ENCODE measurements around the gene HACL1.
A peak's percentile ranks its signal among the peaks of the same experiment; 100 is the strongest.

Gene HACL1

DNA sequence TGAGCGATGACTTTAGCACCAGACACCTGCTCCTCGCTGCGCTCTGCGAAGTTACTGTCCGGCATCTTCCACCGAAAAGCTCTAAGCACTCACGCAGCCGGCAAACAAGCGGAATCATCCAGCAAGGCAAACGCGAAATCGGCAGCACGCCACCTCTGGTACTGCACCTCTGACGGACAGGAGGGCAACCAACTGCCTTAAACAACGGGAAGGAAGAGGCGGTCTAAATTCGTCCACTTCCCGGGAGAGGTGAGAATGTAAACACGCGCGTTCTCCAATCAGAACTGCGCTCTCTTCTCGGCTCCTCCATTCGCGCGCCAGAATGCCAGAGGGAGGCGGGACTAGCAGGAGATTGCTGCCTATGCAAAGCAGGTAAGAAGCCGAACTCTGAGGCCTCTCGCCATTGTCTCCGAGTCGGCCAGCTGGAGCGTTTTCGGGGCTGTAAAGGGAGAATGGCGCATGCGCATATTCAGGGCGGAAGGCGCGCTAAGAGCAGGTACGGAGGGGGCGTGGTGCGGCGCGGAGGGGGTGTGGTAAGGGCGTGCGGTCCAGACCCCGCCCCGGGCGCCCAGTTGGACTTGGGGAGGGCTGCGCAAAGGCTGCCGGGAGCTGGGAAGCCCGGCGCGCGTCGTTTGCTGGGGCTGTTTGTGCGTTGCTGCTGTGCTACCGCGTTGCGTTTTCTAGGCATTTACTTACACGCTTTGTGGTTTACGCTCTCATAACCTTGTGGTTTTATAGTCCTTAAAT, at the start of gene HACL1, which contains the start of gene BTD:
TSS of gene HACL1 (minus strand) at position 171 of the 747 bp plus-strand sequence. CDS start at position 65, 106 bp downstream.
TSS of gene BTD (plus strand) at position 347 of the 747 bp plus-strand sequence. CDS start 33,695 bp downstream, outside the sequence.
- DNase-seq: no peak

DNA sequence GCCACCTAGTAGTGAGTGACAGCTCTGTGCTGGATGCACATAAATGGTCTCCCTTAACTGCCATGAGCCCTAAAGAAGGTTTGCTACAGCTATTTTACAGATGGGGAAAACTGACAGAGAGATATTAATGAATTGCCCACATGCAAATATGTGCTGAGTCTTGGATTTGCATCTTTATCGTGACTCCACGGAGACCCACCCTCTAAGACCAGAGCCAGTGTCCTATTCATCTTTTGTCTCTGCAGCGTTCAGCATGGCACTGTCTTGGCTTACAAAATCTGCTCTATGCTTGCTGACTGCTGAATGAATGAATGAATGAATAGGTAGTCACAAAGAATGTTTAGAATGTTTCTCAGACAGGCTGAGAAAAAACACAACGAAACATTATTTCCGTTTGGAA, 48.5 kb upstream of the HACL1 start:
- DNase-seq: peak; percentile 92

DNA sequence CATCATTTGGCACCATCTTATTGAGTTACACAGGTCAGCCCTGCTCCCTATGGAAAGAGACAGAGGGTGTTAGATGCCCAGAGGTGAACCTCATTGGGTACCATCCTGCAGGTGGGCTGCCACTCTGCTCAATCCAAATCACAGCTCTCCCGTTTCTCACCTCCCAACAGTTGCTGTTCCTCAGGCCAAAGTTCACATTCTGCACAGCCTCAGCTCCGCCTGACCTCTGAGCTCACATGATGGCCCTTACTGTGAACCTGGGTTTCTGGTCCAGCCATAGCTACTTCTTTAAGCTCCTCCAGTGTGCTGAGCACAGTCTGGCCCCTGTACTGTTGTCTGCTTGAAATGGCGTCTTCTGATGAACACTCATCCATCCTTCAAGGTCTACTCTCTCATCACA, 48.0 kb upstream of the HACL1 start:
- no peak for DNase-seq

DNA sequence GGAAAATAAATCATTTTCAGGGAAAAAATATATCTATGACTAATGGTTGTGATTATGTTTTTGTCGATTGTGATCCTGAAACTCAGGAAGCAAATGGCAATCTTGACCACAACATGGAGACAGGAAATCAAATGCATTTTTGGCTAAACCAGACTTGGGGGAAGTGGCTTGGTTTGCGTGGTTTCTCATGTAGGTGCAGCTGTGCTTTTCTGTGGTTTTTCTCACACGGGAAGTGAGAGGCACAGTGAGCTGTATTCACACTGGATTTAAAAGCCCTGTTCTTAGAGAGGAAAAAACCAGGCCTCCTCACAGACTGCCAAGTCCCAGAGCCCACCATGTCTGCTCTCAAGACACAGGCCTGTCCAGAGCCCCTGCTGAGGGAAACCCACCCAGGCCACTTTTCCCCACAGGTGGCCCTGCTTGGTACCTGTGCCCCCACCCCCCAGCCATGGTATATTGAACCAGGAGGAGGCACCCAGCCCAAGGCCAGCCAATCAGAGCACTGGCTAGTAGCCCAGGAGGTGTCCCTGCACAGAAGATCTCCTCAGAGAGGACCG, 46.3 kb upstream of the HACL1 start:
- no peak for DNase-seq

DNA sequence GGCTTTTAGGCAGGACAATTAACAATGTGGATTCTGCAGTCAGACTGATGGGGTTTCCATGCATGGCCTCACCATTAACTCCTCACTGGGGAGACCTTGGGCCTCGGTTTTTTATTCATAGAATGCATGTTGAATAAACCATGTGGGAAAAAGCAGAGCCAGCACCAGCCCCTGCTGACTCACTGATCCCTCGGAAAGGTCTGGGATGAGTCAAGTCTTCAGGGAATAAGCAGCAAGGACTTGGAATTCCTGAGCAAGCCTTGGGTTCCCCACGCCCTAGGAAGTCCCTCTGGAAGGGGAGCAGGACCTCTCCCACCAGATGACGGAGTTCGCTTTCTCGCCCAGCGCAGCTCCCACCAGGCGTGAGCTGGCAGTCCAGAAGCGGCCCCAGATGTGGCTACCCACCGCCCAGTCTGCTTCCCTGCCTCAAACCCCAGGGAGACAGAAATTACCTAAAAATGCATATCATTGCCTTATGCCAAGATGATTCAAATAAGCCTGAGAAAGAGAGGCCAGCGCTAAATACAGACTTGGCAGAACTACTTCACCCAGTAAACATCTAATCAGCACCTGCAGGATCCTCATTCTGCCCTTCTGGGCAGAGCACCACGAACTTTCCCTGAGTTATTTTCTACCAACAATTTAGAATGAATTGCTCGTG, 45.6 kb upstream of the HACL1 start:
- DNase-seq: no peak

DNA sequence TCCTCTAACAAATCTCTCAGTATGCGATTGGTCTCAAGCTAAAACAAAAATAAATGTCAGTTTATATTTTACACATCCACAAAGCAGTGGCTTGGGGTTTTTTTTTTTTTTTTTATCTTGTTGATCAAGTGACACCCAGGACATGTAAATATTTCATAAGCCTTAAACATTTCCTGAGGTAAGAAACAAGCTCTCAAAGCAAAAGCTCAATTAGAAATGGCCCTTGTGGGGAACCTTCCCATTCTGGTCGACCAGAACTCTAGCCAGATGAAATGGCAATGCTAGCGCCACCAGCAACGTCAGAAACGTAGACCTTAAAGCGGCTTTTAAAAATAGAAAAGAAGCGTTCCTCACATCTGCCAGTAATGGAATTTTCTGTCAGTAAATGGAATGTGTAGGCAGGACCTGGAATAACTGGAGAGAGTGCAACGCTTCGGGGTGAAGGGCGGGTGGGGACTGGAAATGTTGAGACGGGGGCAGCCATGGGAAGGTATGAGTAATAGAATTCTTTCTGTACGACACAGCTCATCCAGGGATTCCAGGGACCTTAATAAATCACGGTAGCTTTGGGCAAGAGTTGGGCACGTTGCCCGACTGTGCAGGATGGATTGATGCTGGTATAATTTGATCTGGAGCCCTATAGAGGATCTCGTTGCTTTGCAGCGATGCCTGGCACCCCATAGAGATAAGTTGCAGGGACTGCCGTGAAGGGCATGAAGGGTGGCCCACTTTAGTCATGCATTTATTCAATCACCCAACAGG, 44.6 kb upstream of the HACL1 start:
- no peak for DNase-seq

DNA sequence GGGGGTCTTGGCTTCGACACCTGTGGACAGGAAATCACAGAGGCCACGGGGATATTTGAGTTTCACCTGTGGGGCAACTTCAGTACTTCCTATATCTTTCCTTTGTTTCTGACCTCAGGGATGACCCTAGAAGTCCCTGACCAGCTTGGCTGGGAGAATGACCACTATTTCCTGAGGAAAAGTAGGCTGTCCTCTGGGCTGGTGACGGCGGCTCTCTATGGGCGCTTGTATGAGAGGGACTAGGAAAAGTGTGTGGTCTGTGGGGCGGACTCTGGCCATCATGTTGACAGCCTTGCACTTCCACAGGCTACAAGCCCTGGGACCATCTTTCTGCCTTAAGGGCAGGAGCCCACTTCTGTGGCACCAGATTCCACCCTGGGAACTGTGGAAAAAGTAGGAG, 43.9 kb upstream of the HACL1 start:
- no peak for DNase-seq

DNA sequence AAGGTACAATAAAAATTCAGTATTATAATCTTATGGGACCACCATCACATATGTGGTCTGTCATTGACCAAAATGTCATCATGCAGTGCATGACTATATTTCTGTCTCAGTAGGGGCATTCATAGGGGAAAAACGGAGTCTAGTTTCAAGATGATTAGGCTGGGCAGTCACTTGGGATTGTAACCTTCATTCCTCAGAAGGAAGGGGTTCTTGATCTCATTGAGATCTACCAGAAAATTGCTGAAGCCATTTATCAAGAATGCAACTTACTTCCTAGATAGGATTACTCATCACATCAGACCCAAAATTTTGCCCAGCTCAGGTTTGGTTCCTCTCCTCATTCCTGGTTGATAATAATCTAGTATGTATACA, 37.5 kb upstream of the HACL1 start:
- no peak for DNase-seq

DNA sequence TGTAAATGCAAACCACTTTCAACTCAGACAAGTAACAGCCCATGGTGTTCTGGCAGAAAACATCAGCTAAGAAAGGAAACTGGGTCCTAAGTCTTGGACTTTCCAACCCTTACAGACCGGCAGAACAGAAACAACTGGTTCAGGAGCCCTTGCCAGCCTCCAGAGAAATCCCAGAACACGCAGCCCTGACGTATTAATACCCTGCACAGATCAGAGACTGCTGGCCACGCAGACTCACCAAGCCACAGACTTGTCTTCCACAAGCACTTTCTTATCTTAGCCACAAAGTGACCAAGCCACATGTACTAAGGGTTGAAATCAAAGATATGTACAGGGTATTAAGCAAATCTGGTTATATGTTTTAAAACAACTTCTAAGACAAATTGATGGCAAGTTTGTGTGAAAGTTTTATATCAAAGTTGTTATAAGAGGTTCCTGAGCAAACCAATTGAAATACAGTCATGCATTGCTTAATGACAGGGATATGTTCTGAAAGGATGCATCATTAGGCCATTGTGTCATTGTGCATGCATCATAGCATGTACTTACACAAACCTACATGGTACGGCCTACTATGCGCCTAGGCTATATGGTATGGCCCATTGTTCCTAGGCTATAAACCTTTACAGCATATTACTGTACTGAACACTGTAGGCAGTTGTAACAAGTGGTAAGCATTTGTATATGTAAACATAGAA, 37.0 kb upstream of the HACL1 start:
- DNase-seq: no peak

DNA sequence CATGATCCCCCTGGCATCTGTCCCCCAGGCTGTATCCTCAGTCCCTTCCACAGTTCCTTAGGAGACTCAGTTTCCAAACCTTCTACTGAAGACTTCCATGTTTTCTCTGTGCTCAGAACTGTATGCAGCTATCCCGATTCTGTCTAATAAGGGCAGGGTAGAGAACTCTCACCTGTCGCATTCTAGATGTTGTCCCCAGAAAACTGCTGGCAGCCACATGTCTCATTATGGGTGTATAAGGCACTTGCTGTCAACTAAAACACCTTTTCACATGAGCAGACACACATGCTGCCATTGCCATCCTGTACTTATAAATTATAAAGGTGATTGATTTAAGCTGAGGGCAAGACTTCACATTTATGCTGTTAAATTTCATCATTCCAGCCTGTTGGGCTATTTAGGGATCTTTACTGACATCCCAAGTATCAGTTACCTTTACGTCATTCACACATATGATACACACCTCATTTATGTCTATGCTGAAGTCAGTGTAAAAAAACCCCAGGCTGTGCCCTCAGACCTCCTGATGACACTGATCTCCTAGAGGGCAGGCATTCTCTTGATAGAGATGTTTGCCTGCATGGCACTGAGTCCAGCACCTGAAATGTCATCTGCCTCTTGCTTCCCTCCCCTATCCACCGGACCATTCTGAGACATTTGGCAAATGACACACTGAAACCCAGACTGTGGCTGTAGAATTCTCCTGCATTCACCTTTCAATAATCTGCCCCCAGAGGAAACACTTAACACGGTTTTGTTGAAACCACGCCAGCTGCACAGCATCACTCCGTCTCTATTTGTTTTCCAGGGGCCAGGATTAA, 36.0 kb upstream of the HACL1 start:
- no peak for DNase-seq

DNA sequence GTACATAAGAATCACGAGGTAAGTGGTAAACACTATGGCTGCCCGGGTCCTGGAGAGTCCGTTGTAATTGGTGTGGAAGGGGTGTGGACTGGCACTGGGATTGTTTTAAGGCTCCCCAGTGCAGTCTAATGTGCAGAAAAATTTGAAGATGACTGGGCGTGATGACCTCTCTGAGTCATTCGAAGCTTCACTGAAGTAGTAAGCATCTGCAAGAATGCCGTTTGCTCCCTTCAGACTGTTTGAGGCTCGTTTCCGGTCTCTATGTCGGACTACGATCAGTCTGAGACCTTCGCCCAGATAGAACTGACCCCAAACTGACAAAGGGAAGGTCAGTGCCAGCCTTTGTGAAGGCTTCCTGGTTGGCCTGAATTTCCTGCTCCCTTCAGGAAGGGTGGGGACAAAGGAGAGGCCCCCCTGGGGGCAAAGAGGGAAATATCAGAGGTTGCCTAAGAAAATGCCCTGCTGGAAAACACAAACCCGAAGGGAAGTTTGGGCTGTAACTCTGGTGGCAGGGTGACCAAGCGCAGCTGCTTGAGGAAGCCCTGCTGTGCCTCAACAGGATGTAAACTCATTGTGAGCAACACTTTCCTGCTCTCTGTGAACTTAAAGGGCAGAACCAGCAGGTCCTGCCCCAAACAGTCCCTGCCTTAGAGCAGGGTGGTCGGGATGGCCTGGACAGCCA, 34.8 kb upstream of the HACL1 start:
- no peak for DNase-seq

DNA sequence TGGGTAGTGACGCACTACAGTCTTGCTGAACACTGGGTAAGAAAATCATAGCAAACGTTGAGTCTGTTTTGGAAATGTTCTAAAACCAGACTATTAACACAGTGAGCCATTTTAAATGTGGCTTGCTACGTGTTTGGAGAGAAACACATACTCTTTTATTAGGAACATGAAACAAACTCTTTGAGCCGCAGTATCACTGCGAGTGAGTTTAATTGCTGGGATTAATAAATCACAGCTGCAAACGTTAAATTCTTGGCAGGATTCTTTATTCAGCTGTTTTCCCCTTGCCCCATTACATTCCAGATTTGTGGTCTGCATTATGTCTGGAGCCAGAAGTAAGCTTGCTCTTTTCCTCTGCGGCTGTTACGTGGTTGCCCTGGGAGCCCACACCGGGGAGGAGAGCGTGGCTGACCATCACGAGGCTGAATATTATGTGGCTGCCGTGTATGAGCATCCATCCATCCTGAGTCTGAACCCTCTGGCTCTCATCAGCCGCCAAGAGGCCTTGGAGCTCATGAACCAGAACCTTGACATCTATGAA, 33.8 kb upstream of the HACL1 start:
- DNase-seq: no peak

DNA sequence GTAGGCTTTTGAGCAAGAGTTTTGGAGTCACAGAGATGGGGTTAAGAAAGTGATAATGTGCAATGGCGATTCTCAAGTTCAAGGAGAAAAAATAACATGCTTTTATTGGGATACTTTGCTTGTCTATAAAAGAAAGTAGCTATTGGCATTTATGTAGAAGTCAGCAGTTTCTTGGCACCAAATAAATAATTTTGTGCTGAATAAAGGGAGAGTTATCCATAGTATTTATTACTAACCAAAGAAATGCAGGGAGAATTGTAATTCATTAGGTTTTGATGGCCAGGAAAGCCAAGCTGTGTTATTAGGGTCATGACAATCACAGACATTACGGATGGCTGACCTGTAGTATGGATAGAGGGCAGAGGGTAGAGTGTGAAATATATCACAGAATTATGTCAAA, 33.3 kb upstream of the HACL1 start:
- DNase-seq: no peak

DNA sequence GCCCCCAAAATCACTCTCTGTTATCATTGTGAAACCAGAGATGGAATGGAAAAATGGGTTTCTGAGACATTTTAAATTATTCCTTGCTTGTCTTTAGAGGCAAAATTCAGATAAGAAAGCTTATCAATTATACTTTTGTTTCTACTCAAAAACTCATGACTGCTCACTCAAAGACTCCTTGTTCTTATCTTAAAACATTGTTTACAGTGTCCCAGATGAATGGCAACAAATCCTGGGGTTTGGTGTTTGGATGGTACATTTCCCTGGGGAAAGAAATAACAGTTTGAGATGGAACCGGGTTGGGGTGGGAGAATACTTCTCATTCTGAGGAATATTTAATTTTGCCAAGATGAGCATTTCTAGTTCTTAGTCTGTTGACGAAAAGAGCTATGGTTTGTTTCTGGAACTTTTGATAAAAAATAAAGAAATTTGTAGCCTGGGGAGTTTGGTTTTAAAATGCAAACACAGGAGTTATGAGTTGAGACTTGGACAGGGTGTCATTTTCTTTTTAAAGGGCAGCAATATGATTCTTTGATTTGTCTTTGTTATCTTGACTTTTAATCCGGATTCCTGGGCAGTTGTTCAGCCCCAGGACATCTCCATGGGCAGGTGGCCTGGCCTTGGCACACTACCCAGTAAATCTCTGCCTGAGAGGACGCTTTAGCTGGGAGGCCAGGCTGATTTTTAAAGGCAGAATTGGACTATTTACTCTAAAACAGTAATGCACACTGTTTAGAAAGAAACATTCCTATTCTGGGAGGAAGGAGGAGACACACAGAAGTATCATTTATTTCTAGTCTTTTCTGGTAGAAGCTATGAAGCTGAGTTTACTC, 32.6 kb upstream of the HACL1 start:
- no peak for DNase-seq

DNA sequence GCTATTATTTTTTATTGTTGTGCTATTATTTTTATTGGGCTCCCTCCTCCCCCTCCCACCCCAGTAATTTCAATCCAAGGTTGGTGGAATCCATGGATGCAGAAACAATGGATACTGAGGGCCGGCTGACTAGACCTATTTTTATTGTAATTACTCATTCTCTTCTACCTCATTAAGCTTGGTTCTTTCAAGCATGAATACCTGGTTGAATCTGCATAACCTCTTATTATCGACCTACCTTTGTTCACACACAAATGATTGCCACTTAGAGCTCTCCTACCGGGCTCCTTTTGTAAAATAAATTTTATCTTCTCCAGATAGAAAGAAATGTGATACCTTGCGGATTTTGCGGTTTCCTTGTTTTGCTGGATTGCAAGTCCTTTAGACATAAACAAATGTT, 31.8 kb upstream of the HACL1 start:
- peak; percentile 17 for DNase-seq

DNA sequence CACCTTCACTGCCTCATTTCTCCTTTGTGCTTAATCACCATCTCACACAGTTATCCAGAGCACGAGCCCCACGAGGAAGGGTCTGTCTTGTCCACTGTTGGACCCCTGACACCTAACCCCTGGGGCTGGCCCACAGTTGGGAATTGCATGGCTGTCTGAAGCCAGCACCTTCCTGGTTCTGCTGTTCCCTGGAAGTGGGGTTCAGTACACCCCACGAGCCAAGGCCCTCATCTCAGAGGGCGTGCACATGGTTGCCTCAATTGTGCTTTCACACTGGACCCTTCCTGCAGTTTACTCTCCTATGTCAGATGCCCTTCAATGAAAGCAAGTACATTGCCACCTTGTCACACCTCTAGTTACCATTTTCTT, 30.8 kb upstream of the HACL1 start:
- DNase-seq: no peak

DNA sequence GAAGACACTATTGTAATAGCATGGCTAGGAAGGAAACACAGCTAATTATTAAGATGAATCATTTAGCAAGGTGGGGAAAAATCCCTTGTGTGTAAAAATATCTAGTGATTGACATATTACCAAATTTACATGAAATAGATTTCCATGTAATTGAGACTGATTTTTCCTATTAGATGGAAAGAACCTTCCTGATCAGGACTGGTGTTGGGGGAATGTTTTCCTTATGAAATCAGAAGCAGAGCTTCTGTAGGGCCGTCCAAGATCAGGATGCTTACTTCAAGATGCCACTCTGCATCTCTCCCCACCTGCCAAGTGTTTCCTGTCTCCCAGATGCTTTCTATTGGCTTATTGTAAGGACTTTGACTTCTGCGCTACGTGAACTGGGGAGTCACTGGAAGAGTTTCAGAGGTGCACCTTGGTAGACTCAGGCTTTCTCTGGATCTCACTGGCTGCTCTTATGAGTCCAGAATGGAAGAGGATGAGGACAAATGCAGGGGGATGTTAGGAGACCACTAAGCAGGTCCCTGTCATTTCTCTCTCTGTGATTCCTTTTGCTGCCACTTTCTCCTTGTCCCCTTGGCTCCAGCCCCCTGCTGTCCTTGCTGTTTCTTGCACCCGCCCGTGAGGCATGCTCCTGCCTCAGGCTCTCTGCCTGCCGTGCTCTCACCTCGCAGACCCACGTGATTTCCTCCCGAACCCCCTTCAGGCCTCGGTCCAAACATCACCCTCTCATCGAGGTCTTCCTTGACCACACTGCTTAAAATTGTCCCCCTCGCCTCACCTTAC, 30.2 kb upstream of the HACL1 start:
- DNase-seq: no peak

DNA sequence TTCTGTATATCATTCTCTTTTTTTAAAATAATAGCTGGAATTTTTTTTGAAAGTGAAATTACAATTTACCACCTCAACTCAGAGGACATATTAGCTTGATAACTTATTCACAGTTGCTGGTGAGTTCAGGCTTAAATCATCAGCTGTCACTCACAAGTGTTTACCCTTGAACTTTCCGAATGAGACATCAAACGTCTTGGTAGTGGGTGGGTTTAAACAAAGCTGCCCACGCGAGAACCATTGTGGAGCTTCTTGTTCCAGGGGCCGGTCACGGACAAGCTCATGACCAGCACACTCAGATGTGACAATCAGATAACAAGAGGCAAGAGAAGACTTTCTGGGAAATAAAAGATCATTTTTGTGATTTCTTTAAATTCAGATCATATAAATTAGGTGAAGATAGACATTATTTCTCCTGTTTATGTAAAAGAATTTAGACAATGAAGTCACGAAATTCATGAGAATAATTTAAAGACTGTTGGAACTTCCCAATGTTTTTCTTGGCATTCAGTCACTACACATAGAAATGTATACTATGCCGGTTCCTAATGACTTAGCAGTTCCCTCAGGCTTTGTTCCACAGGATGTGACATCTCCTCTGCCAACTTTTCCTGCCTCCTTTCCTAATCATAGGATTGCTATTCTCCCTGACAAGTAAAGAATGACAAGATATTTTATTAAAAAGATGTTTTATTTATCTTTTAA, 29.4 kb upstream of the HACL1 start:
- no peak for DNase-seq
